HepG2 (cell line): ENCODE results near the gene MIER1.

Experiments
- ATF2 ChIP-seq: sonication (generic); formaldehyde crosslinking; IDR thresholded peaks from 2 replicates; pipeline ENCODE4 v1.4.0; 2020; ENCODE audit warnings: missing genetic modification reagents
- BHLHE40 ChIP-seq: IDR thresholded peaks from 2 replicates; pipeline ENCODE4 v1.6.1; 2011; ENCODE audit warnings: low read length, improper control_type of control experiment
- ZNF274 ChIP-seq: sonication (generic); formaldehyde crosslinking; IDR thresholded peaks from 2 replicates; pipeline ENCODE4 v1.5.1; 2020; ENCODE audit warnings: mild to moderate bottlenecking, missing genetic modification reagents
- TF ChIP-seq, protein P1 (sequence below): sonication (generic); formaldehyde crosslinking; IDR thresholded peaks from 2 replicates; pipeline ENCODE4 v1.8.0; 2023; ENCODE audit warnings: mild to moderate bottlenecking, missing genetic modification reagents

DNA sequence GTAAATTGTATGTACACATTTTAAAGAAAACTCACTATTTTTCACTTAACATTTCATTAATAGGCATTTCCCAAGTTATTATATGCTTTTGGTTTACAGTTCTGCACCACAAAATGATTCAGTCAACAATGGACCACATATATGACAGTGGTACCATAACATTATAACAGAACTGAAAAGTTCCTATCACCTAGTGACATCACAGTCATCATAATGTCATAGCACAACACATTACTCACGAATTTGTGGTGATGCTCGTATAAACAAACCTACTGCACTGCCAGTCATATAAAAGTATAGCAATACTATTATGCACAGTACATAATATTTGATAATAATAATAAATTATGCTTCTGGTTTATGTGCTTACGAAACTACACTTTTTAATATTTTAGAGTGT is 31.1 kb upstream of the MIER1 start:
- TF ChIP-seq ZNF274 (CRISPR knock-in tag) (no peak), ATF2 (CRISPR knock-in tag) (no peak), BHLHE40 (no peak)
- TF ChIP-seq, protein P1, sequence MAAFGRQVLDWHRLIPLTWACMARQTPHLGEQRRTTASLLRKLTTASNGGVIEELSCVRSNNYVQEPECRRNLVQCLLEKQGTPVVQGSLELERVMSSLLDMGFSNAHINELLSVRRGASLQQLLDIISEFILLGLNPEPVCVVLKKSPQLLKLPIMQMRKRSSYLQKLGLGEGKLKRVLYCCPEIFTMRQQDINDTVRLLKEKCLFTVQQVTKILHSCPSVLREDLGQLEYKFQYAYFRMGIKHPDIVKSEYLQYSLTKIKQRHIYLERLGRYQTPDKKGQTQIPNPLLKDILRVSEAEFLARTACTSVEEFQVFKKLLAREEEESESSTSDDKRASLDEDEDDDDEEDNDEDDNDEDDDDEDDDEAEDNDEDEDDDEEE (CRISPR knock-in tag), result no peak
